Islet of Langerhans (tissue), 1 donor: ENCODE results near the gene POU2F3.
"Not testable (repeated sequence)": the region's sequence is repeated elsewhere in the genome, so short reads cannot be mapped to it uniquely, and the experiment has no call there.

Experiments used
- FAIRE-seq: peaks from one replicate; lab custom pipeline; 2011; peaks lifted over from hg19 to GRCh38; lab: Jason Lieb, UNC

Gene POU2F3

DNA sequence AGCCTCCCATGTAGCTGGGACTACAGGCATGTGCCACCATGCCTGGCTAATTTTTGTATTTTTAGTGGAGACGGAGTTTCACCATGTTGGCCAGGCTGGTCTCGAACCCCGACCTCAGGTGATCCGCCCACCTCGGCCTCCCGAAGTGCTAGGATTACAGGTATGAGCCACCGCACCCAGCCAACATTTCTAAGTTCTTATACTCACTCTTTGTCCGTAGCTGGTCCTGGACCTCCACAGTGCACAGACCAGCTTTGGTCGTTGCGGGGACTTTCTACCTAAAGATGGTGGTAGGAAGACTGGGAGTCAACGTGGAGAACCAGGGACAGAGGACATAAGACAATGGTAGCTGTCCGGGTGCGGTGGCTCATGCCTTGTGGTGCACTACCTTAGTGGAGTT lies 13.4 kb downstream of the POU2F3 start:
- not testable (repeated sequence) for FAIRE-seq

- FAIRE-seq = no peak
Observed at GRCh38 chr11:120254788-120255518, 15.0 kb downstream of the POU2F3 start.

- no peak for FAIRE-seq
Observed at GRCh38 chr11:120255519-120255866, 15.6 kb downstream of the POU2F3 start.

- FAIRE-seq = no peak
Observed at GRCh38 chr11:120256178-120256577, 16.2 kb downstream of the POU2F3 start.

DNA sequence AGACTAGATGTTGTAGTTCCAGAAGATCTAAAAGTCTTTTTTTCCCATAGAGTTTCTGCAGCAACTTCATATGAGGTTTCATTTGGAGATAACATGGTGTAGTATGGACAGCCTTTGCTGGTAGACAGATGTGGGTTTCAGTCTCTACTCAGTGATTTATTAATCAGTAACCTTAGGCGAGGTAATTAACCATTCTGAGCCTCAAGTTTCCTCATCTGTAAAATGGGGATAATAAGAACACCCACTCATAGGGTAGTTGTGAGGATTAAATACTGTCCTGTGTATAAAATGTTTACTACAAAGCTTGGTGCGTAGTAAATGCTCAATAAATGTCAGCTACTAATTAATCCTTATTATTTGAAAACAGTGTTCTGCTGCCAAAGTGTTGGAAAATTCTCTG lies 16.8 kb downstream of the POU2F3 start:
- no peak for FAIRE-seq

DNA sequence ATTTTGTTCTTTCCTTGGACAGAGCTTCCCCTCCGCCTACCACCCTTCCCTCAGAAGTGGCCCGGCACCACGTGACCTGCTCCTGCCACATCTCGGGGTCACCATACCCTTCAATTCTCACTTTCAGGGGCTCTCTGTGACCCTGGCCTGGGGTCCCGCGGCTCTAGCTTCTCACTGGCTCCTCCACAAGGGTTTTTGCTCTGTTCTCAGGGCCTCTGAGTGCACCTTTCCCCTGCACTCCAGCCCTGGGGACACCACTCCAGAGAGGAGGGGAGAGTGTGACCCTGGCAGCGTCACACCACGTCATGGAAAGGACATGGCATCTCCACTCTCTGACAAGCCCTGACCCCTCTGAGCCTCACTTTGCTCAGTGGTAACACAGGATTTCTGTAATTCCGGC lies 17.4 kb downstream of the POU2F3 start:
- FAIRE-seq = no peak

- FAIRE-seq = no peak
Observed at GRCh38 chr11:120258661-120259060, 18.7 kb downstream of the POU2F3 start.

DNA sequence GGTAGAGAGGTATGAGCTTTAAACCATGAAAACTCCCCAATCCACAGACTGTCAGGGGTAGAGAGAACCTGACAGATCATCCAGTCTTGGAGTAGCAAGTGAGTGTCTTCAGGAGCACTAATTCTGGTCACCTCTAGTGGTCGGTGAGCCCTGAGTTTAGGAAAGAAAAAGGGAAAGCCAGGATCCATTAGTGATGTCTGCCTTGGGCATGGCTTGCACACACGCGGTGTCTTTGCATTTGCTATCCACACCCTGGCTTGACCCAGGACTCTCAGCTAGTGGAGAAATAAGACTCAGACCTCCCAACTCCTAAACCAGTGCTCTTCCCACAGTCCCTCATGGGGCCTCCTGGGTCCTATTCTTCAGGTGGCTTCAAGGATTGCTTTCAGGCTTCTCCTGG lies 19.3 kb downstream of the POU2F3 start:
- no peak for FAIRE-seq

GRCh38 chr11:120259988-120260565 lies 20.1 kb downstream of the POU2F3 start:
- FAIRE-seq = no peak

DNA sequence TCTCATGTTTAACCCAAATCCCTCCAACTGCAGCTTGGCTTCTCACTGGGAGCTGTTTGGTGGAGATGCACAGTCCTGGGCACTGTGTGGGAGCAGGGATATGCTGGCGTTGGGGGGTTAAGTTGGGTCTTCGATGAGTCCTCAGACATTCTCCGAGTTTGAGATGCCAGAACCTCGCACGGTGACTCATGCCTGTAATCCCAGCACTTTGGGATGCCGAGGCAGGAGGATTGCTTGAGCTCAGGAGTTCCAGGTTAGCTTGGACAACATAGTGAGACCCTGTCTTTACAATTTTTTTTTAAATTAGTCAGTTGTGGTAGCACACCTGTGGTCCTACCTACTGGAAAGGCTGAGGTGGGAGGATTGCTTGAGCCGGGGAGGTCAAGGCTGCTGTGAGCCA lies 20.7 kb downstream of the POU2F3 start:
- FAIRE-seq = no peak

GRCh38 chr11:120261321-120261720 lies 21.4 kb downstream of the POU2F3 start:
- no peak for FAIRE-seq

DNA sequence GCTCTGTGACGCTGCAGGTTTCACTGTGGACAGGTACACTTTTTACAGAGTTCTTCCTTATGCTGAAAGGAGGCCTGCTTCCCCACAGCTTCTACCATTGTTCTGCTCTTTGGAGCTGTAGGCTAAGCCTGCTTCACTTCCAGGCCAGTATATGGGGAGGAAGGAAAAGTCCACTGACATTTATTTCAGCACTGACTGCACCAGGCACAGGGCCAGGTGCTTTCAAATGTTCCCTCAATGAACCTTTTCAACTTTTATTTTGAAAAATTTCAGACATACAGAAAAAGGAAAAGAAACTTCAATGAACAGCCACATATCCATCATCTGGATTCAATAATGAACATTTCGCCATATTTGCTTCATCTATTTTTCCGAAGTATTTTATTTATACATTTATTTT lies 22.0 kb downstream of the POU2F3 start:
- no peak for FAIRE-seq

DNA sequence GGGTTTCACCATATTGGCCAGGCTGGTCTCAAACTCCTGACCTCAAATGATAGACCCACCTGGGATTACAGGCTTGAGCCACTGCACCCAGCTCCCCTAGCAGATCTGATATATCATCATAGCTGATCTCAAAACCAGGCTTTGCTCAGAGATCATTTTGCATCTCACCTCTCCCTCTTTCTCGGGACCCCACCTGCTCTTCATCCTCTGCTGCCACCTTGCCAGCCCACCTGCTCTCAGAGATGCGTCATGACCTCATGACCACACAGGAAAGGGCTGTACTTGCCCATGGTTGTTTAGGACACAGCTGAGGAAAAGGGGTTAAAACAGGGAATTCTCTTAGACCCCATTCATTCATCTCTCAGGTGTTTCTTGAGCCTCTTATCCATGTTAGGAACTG lies 27.4 kb downstream of the POU2F3 start:
- no peak for FAIRE-seq

GRCh38 chr11:120268686-120269085 lies 28.7 kb downstream of the POU2F3 start:
- FAIRE-seq = no peak

DNA sequence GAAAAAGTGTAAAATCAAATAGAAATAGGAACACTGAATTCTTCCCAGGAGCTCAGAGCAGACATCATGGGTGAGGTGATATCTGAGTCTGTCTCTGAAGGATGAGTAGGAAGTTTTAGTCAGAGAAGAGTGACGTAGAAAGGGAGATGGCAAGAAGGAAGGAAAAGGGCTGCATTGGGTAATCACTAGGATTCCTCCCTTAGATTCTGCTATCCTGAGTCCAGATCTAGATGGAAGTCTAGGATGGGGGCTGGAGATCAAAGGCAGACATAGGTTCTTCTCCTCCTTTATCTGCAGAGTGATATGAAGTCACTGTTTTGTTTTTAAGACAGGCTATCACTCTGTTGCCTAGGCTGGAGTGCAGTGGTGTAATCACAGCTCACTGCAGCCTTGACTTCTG lies 30.4 kb downstream of the POU2F3 start:
- no peak for FAIRE-seq

- no peak for FAIRE-seq
Observed at GRCh38 chr11:120271672-120272071, 31.7 kb downstream of the POU2F3 start.

DNA sequence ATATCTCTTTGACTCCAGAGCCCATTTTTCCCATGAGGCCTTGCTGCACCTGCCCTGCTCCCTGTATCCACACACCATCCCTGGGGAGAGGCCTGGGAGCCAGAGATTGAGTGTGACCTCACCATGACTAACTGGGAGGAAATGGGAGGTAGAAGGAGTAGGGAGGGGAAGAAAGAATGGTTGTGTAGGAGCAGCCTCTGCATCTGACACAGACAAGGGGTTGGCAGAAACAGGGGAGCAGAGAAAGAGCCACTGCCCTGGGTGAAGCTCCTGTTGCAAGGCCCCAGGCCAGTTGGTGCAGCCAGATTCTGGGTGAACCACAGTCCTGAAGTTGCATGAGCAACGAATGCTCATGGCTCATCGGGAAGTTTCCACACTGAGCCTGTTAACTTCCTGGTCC lies 32.4 kb downstream of the POU2F3 start:
- no peak for FAIRE-seq

- no peak for FAIRE-seq
Observed at GRCh38 chr11:120273432-120273831, 33.5 kb downstream of the POU2F3 start.

DNA sequence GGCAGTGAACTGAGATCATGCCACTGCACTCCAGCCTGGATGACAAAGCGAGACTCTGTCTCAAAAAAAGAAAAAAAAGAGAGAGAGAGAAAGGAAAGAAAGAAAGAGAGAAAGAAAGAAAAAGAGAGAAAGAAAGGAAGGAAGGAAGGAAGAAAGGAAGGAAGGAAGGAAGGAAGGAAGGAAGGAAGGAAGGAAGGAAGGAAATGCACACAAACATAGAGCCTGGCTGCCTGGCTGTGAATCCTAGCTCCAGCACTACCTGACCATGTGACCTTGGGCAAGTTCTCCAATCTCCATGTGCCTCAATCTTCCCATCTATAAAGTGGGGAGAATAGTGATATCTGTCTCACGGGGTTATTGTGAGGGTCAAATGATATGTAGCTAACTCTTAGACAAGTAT lies 34.0 kb downstream of the POU2F3 start:
- not testable (repeated sequence) for FAIRE-seq

GRCh38 chr11:120279502-120279901 lies 39.6 kb downstream of the POU2F3 start:
- no peak for FAIRE-seq

GRCh38 chr11:120280600-120281051 lies 40.7 kb downstream of the POU2F3 start:
- FAIRE-seq = no peak

DNA sequence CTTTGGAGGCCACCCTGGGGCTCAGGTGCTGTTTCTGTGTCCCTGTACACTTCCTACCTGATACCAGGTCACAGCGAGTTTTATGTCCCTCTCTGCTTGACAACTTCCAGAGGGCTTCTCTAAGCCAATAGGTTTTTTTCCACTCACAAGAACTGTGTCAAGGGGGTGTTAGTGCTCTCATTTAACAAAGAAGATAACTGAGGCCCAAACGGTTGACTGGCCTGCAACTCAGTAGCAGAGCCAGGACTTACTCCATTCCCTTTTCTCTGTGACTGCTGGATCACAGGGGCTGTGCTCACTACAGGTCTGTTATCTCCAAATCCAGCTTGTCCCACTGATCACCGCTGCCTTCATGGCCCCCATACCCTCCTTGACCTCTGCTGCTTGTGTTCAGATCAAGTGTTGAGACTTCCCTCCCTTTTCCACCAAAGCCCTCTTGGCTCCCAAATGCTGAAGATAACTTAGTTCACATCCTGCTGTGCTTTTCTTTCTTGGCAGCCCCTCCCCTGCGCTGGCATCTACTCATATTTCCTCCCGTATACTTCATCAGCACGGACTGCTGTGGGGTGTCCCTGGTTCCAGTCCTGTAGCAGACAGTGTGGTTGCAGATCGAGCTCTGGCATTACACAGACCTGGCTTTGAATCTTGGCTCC lies 41.3 kb downstream of the POU2F3 start:
- no peak for FAIRE-seq

GRCh38 chr11:120283124-120283523 lies 43.2 kb downstream of the POU2F3 start:
- no peak for FAIRE-seq

DNA sequence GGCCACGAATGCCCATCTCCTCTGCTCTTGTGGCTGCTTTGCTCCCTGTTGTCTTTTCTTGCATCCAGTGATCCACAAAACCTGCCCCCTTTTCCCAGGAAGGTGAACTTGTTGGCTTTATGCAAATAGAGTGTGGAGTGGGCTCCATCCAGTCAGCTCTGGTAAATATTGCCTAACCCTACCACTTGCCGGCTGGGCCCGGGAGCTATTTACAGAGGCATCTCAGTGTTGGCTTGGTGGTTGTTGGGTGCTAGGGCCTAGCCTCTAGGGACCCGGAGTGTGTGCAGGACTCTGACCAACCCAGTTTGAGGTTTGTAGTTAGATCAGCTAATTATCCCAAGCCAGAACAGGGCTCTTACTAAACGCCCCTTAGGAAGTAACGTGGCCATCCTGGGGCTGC lies 44.3 kb downstream of the POU2F3 start:
- no peak for FAIRE-seq
